Adrenal gland (tissue), 5 donors: Measurements from ENCODE around the gene CBL.

Experiments used
- CTCF ChIP-seq, 6 experiments: fragments of 450-650 bp in 4 of 6; fragments of 200-600 bp in 2 of 6; sonication (generic) in 1 of 6; IDR thresholded peaks; 1 replicate in 5 of 6; 2 replicates in 1 of 6; pipeline versions ENCODE4 v1.5.1 to v1.8.0; 2016 to 2021; ENCODE audit warnings: antibody characterized with exemption in 6 of 6, mild to moderate bottlenecking in 2 of 6, moderate library complexity in 1 of 6
- POLR2A ChIP-seq, 2 donors: fragments of 450-650 bp; IDR thresholded peaks; one replicate each; pipeline ENCODE4 v1.6.1; 2017; ENCODE audit warnings: antibody characterized with exemption in 2 of 2, mild to moderate bottlenecking in 2 of 2, moderate library complexity in 1 of 2
- donor health status: DM: no; HTN: no; CAD: no.

GRCh38 chr11:119320776-119321524 is 114.8 kb downstream of the CBL start:
- TF ChIP-seq POLR2A (IDR thresholded peaks at IDR 0.05) (no peak), CTCF (IDR thresholded peaks at IDR 0.05) (no peak)
